K562 (cell line): ENCODE data around the gene DYNC1I1. TPM values are rescaled to one million over a fixed set of nuclear protein-coding genes. Genes with fewer than 3 reads are reported as not detected.

ENCODE experiments used
- ATAC-seq: fragments of 200-7000 bp; cut with Tn5 transposase; 3 replicates; pipeline ENCODE4 v1.9.1; 2020; ENCODE audit warnings: moderate library complexity
- BruUV-seq: library from RNA; stranded (reverse); fragments of 400-500 nt; replicated peaks from 2 replicates; lab custom pipeline; 2021; lab: Mats Ljungman, UMichigan
- CTCF ChIA-PET: fragments of 300-600 bp; formaldehyde crosslinking; extraction: SDS; loops from one replicate; lab custom pipeline; 2021; ENCODE audit warnings: low intra/inter-chr PET ratio; lab: Yijun Ruan, JAX
- POLR2A ChIA-PET: fragments of 300-600, 350-650 bp; sonication (Branson Sonifier 250); formaldehyde crosslinking; extraction: SDS; loops from one replicate; lab custom pipeline; 2021; ENCODE audit warnings: antibody characterized with exemption, inconsistent platforms; lab: Yijun Ruan, JAX
- DNase-seq, 4 experiments: peaks; one replicate each; pipeline versions ENCODE4 v3.0.0 to v3.0.0-alpha.2; 2011 to 2018; ENCODE audit warnings: low spot score in 3 of 4, mixed read lengths in 3 of 4; ENCODE audit errors: extremely low read depth in 1 of 4
- FAIRE-seq: peaks from 2 replicates; lab custom pipeline; 2011; peaks lifted over from hg19 to GRCh38; lab: Jason Lieb, UNC
- H2AFZ ChIP-seq: 2 replicates; pipeline ENCODE4 v1.6.0; 2011; ENCODE audit warnings: low read depth, low read length, control low read depth, inconsistent platforms
- H3K27ac ChIP-seq: fragments of 200-600 bp; 3 replicates; pipeline ENCODE4 v1.8.0; 2011; ENCODE audit warnings: low read depth, mild to moderate bottlenecking, control low read depth, inconsistent platforms, low read length, moderate library complexity, mixed read lengths; ENCODE audit errors: extremely low read depth
- H3K27me3 ChIP-seq, 2 experiments: fragments of 300-600 bp in 1 of 2; 2 replicates in 1 of 2; 3 replicates in 1 of 2; pipeline versions ENCODE4 v1.6.0 to v1.8.0; 2011; ENCODE audit warnings: inconsistent platforms in 2 of 2, low read length in 2 of 2, mild to moderate bottlenecking in 1 of 2, mixed read lengths in 1 of 2, moderate library complexity in 1 of 2; ENCODE audit not compliant: control insufficient read depth in 2 of 2, insufficient read depth in 2 of 2
- H3K36me3 ChIP-seq: fragments of 300-600 bp; 3 replicates; pipeline ENCODE4 v1.8.0; 2011; ENCODE audit warnings: mild to moderate bottlenecking, low read length, inconsistent platforms; ENCODE audit not compliant: control insufficient read depth, insufficient read depth
- H3K4me1 ChIP-seq, 2 experiments: fragments of 200-600 bp in 1 of 2; replicated peaks in 1 of 2; 2 replicates in 1 of 2; 3 replicates in 1 of 2; pipeline versions ENCODE4 v1.5.1 to v1.8.0; 2011; ENCODE audit warnings: inconsistent platforms in 2 of 2, low read length in 2 of 2, mild to moderate bottlenecking in 1 of 2, mixed read lengths in 1 of 2, moderate library complexity in 1 of 2; ENCODE audit not compliant: control insufficient read depth in 2 of 2, insufficient read depth in 2 of 2
- H3K4me2 ChIP-seq: 2 replicates; pipeline ENCODE4 v1.6.1; 2011; ENCODE audit warnings: low read length, control low read depth, inconsistent platforms, mixed read lengths; ENCODE audit not compliant: insufficient read depth
- H3K4me3 ChIP-seq: fragments of 200-600 bp; sonication (generic), shearing (Covaris generic); 2 replicates; pipeline ENCODE4 v1.5.1; 2016; ENCODE audit warnings: control low read depth, inconsistent platforms
- H3K79me2 ChIP-seq: fragments of 200-600 bp; 3 replicates; pipeline ENCODE4 v1.8.0; 2011; ENCODE audit warnings: low read length, inconsistent platforms; ENCODE audit not compliant: control insufficient read depth, insufficient read depth
- H3K9ac ChIP-seq, 2 experiments: 2 replicates each; pipeline versions ENCODE4 v1.6.0 to v1.6.1; 2011; ENCODE audit warnings: low read depth in 2 of 2, low read length in 2 of 2, control low read depth in 1 of 2, inconsistent platforms in 1 of 2, mild to moderate bottlenecking in 1 of 2, mixed read lengths in 1 of 2; ENCODE audit not compliant: insufficient read depth in 1 of 2
- H3K9me1 ChIP-seq: one replicate; pipeline ENCODE4 v1.6.0; 2011; ENCODE audit warnings: inconsistent platforms, mild to moderate bottlenecking, low read length, moderate library complexity; ENCODE audit not compliant: control insufficient read depth, insufficient read depth
- H3K9me3 ChIP-seq: replicated peaks from 2 replicates; pipeline ENCODE4 v1.5.1; 2011; ENCODE audit warnings: low read depth, low read length, inconsistent platforms; ENCODE audit not compliant: control insufficient read depth, insufficient read depth
- H4K20me1 ChIP-seq: replicated peaks from 2 replicates; pipeline ENCODE4 v1.6.1; 2011; ENCODE audit warnings: low read length, inconsistent platforms, mixed read lengths; ENCODE audit not compliant: control insufficient read depth, insufficient read depth
- ATF1 ChIP-seq, 2 experiments: fragments of 450-650 bp in 1 of 2; IDR thresholded peaks; 2 replicates each; pipeline ENCODE4 v1.6.1; 2016; ENCODE audit warnings: missing compliant biosample characterization in 1 of 2, missing genetic modification characterization in 1 of 2
- DIDO1 ChIP-seq: fragments of 450-650 bp; IDR thresholded peaks from 2 replicates; pipeline ENCODE4 v1.6.1; 2016; ENCODE audit warnings: low read depth, missing biosample characterization, missing genetic modification characterization
- EWSR1 ChIP-seq: fragments of 450-650 bp; IDR thresholded peaks from 2 replicates; pipeline ENCODE4 v1.6.1; 2018; ENCODE audit warnings: borderline replicate concordance, mild to moderate bottlenecking, low read depth, moderate library complexity; ENCODE audit not compliant: partially characterized antibody
- GTF2F1 ChIP-seq: IDR thresholded peaks from 2 replicates; pipeline ENCODE4 v1.6.1; 2011; ENCODE audit warnings: low read depth, low read length, improper control_type of control experiment
- HDAC6 ChIP-seq: IDR thresholded peaks from 2 replicates; pipeline ENCODE4 v1.6.1; 2012; ENCODE audit warnings: low read depth, mild to moderate bottlenecking, control low read depth, inconsistent platforms, low read length, moderate library complexity
- MAFK ChIP-seq: IDR thresholded peaks from 2 replicates; pipeline ENCODE4 v1.6.1; 2011; ENCODE audit warnings: low read length, improper control_type of control experiment
- MAZ ChIP-seq, 2 experiments: fragments of 450-650 bp in 1 of 2; sonication (generic) in 1 of 2; formaldehyde crosslinking; IDR thresholded peaks in 1 of 2; conservative IDR thresholded peaks in 1 of 2; 2 replicates each; pipeline versions ENCODE4 v1.4.0 to v1.5.0; 2020; ENCODE audit warnings: mild to moderate bottlenecking in 1 of 2, missing genetic modification reagents in 1 of 2
- MXD1 ChIP-seq: fragments of 250-450 bp; sonication (Bioruptor Pico); IDR thresholded peaks from 2 replicates; pipeline ENCODE4 v1.8.0; 2021; ENCODE audit warnings: borderline replicate concordance, mild to moderate bottlenecking, moderate library complexity; ENCODE audit not compliant: poor library complexity, severe bottlenecking
- ZNF3 ChIP-seq: fragments of 250-450 bp; sonication (Bioruptor Pico); IDR thresholded peaks from 2 replicates; pipeline ENCODE4 v1.5.0; 2021; ENCODE audit warnings: mild to moderate bottlenecking, moderate library complexity
- ZNF764 ChIP-seq: fragments of 250-450 bp; sonication (Bioruptor Pico); IDR thresholded peaks from 2 replicates; pipeline ENCODE4 v1.4.0; 2020; ENCODE audit warnings: low read depth, mild to moderate bottlenecking, moderate library complexity
- ZNF766 ChIP-seq: fragments of 200-800 bp; sonication (Bioruptor generic); conservative IDR thresholded peaks from 2 replicates; pipeline ENCODE4 v1.6.1; 2016; ENCODE audit warnings: missing genetic modification characterization, missing compliant biosample characterization
- WGBS: fragments of 100-300 bp; shearing (Covaris generic); methylation state at CpG from one replicate; pipeline ENCODE4 v1.1.6; 2016; ENCODE audit warnings: low coverage, mixed read lengths; ENCODE audit not compliant: insufficient coverage; ENCODE audit errors: missing lambda C conversion rate; 5-methylcytosine and 5-hydroxymethylcytosine counted together
- in situ Hi-C: fragments of 300-500 bp; cut with MboI; formaldehyde crosslinking; loops from 4 replicates; pipeline ENCODE4 v1.15.0; 2018; ENCODE audit warnings: inconsistent platforms, mixed read lengths
- intact Hi-C: fragments of 100-400 bp; cut with micrococcal nuclease; formaldehyde crosslinking; loops from 2 replicates; pipeline ENCODE4 v1.14.2; 2022
- polyA plus RNA-seq, 8 experiments: library from polyadenylated mRNA; depleted of rRNA in 4 of 8; stranded (reverse) in 5 of 8; unstranded in 3 of 8; fragments of >200 nt; fragmentation: Nextera tagmentation in 2 of 8; fragmentation: Illumina TruSeq in 1 of 8; extraction: Ambion mirVana in 2 of 8; extraction: Trizol in 1 of 8; gene quantifications; 2 replicates each; pipeline versions ENCODE4 v1.2.1 to v1.2.3, GENCODE V29; 2011 to 2014; ENCODE audit warnings: inconsistent platforms in 1 of 8, missing spikeins in 1 of 8
- total RNA-seq, 7 experiments: library from RNA; depleted of rRNA in 6 of 7; stranded (reverse); fragments of >200 nt in 6 of 7; fragmentation: Illumina TruSeq in 2 of 7; extraction: Trizol in 2 of 7; gene quantifications; 2 replicates each; pipeline versions ENCODE4 v1.2.1 to v1.2.3, GENCODE V29; 2011 to 2021; ENCODE audit warnings: low replicate concordance in 1 of 7
- TF ChIP-seq, protein P1 (sequence below): IDR thresholded peaks from 2 replicates; pipeline ENCODE4 v1.6.1; 2014; ENCODE audit warnings: antibody characterized with exemption

The DYNC1I1 gene
- total and polyA plus RNA-seq, 9 of the 15 experiments (the other 6 are each of a cell fraction or from before 2014, with no cell fraction given) = 0.22 to 1.5 (median 0.44) TPM

DNA sequence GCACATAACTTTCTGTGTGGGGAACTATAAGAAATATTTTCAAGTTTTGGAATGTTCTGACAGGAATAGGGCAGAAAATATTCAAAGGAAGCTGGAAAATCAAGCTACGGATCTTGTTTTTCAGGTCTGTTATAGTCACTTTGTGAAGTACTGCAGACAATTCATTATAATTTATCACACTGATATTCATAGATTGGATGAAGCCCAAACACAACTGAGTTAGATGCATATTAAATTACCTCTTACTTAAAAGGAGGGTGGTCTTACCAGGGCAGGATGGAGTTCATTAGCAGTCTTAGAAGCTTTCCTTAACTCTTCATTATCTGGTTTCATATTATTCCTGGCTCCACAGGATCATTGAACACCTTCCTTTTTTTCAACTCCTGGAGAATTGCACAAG is 242.3 kb downstream of the DYNC1I1 start:
- no peak overlapping the region for H3K4me3 ChIP-seq
- ATAC-seq (no peak), DNase-seq (no peak), FAIRE-seq (no peak)
- no peak overlapping the region for H3K27ac ChIP-seq
- in situ Hi-C loops = no loop called here
- intact Hi-C loops = no loop called here
- BruUV-seq = no TSS peak
- no peak overlapping the region for H2AFZ ChIP-seq
- TF ChIP-seq ZNF766 = no peak
- no peak for TF ChIP-seq EWSR1
- TF ChIP-seq ATF1 (CRISPR knock-in tag; IDR thresholded peaks at IDR 0.05) = no peak
- TF ChIP-seq ATF1 (tag; IDR thresholded peaks at IDR 0.05) = no peak
- TF ChIP-seq HDAC6 = no peak
- TF ChIP-seq ZNF764 = no peak
- TF ChIP-seq, protein P1, sequence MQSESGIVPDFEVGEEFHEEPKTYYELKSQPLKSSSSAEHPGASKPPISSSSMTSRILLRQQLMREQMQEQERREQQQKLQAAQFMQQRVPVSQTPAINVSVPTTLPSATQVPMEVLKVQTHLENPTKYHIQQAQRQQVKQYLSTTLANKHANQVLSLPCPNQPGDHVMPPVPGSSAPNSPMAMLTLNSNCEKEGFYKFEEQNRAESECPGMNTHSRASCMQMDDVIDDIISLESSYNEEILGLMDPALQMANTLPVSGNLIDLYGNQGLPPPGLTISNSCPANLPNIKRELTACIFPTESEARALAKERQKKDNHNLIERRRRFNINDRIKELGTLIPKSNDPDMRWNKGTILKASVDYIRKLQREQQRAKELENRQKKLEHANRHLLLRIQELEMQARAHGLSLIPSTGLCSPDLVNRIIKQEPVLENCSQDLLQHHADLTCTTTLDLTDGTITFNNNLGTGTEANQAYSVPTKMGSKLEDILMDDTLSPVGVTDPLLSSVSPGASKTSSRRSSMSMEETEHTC = no peak
- no peak for TF ChIP-seq DIDO1 (tag)
- no peak for TF ChIP-seq MAFK
- no peak for TF ChIP-seq GTF2F1
- no peak for TF ChIP-seq MAZ (CRISPR knock-in tag; conservative IDR thresholded peaks at IDR 0.05 in 1 of 2, IDR thresholded peaks at IDR 0.05 in 1 of 2)
- no peak for TF ChIP-seq ZNF3 (CRISPR knock-in tag)
- TF ChIP-seq MXD1 (CRISPR knock-in tag) = no peak
- H3K27me3 ChIP-seq = peaks cover 6 to 7% of the 10 kb centered on the region in 2 experiments; a peak in 3 of 5 replicates
- H3K79me2 ChIP-seq = no peaks in the 10 kb centered on the region
- no peaks in the 10 kb centered on the region for H3K9me1 ChIP-seq
- ChIA-PET POLR2A (interaction anchor here (0.6 kb wide), 1 partner anchor 430 kb away, joined by 3 read pairs; no protein-coding TSS in a partner anchor), CTCF (no interaction called here)
- no peak overlapping the region for H3K4me2 ChIP-seq
- no peak overlapping the region for H3K9ac ChIP-seq
- WGBS = 0% methylated on average over 1 of the region's 1 CpG
- H3K4me1 ChIP-seq = no peaks in the 10 kb centered on the region
- H3K9me3 ChIP-seq = no peaks in the 10 kb centered on the region
- H3K36me3 ChIP-seq = no peaks in the 10 kb centered on the region
- no peaks in the 10 kb centered on the region for H4K20me1 ChIP-seq
